ENCODE measurements around the gene GAST. TPM values are rescaled to one million over a fixed set of nuclear protein-coding genes. Genes with fewer than 3 reads are reported as not detected.

Gene GAST
- 0.38 to 0.59 TPM in 2 of 5 replicates, not detected in the others for total RNA-seq (2022; extraction: Qiagen RNA extraction)

GRCh38 chr17:41711669-41712400 lies at the start of gene GAST:
TSS of gene GAST (plus strand) at chr17:41712331. CDS start at chr17:41715437, 3,106 bp downstream.

GRCh38 chr17:41688641-41689496 lies 23.3 kb upstream of the GAST start, which contains the start of gene EIF1:
TSS of gene EIF1 (plus strand) at chr17:41688885. CDS start at chr17:41689039, 154 bp downstream.

GRCh38 chr17:41734139-41734948 lies 22.2 kb downstream of the GAST start, which contains the start of gene HAP1:
TSS of gene HAP1 (minus strand) at chr17:41734643. CDS start at chr17:41734634, 9 bp downstream.

Other genes with a start within 250 kb of the GAST start
- 0.05 to 0.07 TPM (median 0.06 TPM) in 3 of 5 replicates, not detected in the others for gene KRT32, start 244.9 kb upstream of the GAST start, total RNA-seq (2022; extraction: Qiagen RNA extraction)
- not detected in 5 replicates for gene KRT35, start 231.2 kb upstream of the GAST start, total RNA-seq (2022; extraction: Qiagen RNA extraction)
- gene KRT36, start 222.4 kb upstream of the GAST start, total RNA-seq (2022; extraction: Qiagen RNA extraction), result not detected in 5 replicates
- 0.09 to 0.29 TPM (median 0.24 TPM) in 5 replicates for gene KRT13, start 206.7 kb upstream of the GAST start, total RNA-seq (2022; extraction: Qiagen RNA extraction)
- 2.1 to 3.9 TPM (median 3.2 TPM) in 5 replicates for gene KRT15, start 193.4 kb upstream of the GAST start, total RNA-seq (2022; extraction: Qiagen RNA extraction)
- gene KRT19, start 184.0 kb upstream of the GAST start, total RNA-seq (2022; extraction: Qiagen RNA extraction), result 40.6 to 55.7 TPM (median 46.2 TPM) in 5 replicates
- not detected in 5 replicates for gene KRT9, start 140.3 kb upstream of the GAST start, total RNA-seq (2022; extraction: Qiagen RNA extraction)
- gene KRT14, start 125.4 kb upstream of the GAST start, total RNA-seq (2022; extraction: Qiagen RNA extraction), result 0.08 to 0.17 TPM (median 0.13 TPM) in 4 of 5 replicates, not detected in the other
- gene KRT16, start 99.6 kb upstream of the GAST start, total RNA-seq (2022; extraction: Qiagen RNA extraction), result 0.51 to 1.3 TPM (median 1.1 TPM) in 5 replicates
- 0.54 to 1.9 TPM (median 0.78 TPM) in 5 replicates for gene KRT17, start 87.8 kb upstream of the GAST start, total RNA-seq (2022; extraction: Qiagen RNA extraction)
- gene EIF1, start 23.4 kb upstream of the GAST start, total RNA-seq (2022; extraction: Qiagen RNA extraction), result 1,220 to 1,509 TPM (median 1,323 TPM) in 5 replicates
- gene HAP1, start 22.3 kb downstream of the GAST start, total RNA-seq (2022; extraction: Qiagen RNA extraction), result 1.3 to 1.7 TPM (median 1.4 TPM) in 5 replicates
- gene JUP, start 74.4 kb downstream of the GAST start, total RNA-seq (2022; extraction: Qiagen RNA extraction), result 95.1 to 120 TPM (median 110 TPM) in 5 replicates
- 29.4 to 36.0 TPM (median 32.0 TPM) in 5 replicates for gene P3H4, start 99.6 kb downstream of the GAST start, total RNA-seq (2022; extraction: Qiagen RNA extraction)
- gene FKBP10, start 100.7 kb downstream of the GAST start, total RNA-seq (2022; extraction: Qiagen RNA extraction), result 91.4 to 101 TPM (median 101 TPM) in 5 replicates
- 102 to 111 TPM (median 106 TPM) in 5 replicates for gene NT5C3B, start 123.9 kb downstream of the GAST start, total RNA-seq (2022; extraction: Qiagen RNA extraction)
- 0.05 to 0.25 TPM (median 0.10 TPM) in 3 of 5 replicates, not detected in the others for gene KLHL10, start 125.5 kb downstream of the GAST start, total RNA-seq (2022; extraction: Qiagen RNA extraction)
- 2.1 to 5.0 TPM (median 2.9 TPM) in 5 replicates for gene KLHL11, start 153.1 kb downstream of the GAST start, total RNA-seq (2022; extraction: Qiagen RNA extraction)
- gene ACLY, start 206.6 kb downstream of the GAST start, total RNA-seq (2022; extraction: Qiagen RNA extraction), result 227 to 340 TPM (median 260 TPM) in 5 replicates
- 1.1 to 1.7 TPM (median 1.6 TPM) in 5 replicates for gene ODAD4, start 218.3 kb downstream of the GAST start, total RNA-seq (2022; extraction: Qiagen RNA extraction)